ENCODE measurements around the gene ENOX2.
"Not testable (repeated sequence)": the region's sequence is repeated elsewhere in the genome, so short reads cannot be mapped to it uniquely, and the experiment has no call there.

The ENOX2 gene

DNA sequence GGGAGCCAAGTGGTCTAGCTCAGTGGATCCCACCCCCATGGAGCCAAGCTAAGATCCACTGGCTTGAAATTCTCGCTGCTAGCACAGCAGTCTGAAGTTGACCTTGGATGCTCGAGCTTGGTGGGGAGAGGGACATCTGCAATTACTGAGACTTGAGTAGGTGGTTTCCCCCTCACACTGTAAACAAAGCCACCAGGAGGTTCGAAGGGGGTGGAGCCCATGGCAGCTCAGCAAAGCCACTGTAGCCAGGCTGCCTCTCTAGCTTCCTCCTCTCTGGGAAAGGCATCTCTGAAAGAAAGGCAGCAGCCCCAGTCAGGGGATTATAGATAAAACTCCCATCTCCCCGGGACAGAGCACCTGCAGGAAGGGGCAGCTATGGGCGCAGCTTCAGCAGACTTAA lies 89.1 kb downstream of the ENOX2 start:
- not testable (repeated sequence) for DNase-seq

DNA sequence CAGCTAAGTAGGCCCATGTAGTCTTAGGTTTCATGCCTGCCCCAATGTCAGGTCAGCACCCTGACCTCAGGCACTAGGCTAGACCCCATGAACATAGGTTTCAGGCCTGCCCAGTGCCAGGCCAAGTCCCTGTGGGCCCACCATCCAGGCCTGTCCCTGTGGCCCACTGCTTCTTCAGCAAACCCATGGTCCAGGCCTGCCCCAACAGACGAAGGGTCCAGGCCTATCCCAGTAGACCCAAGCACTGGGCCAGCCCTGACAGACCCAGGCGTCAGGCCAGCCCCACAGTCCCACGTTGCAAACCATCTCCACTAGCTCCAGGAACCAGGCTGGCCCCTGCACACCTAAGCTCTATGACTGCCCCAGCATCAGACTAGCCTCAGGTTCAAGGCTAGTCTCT lies 92.4 kb downstream of the ENOX2 start:
- no peak for DNase-seq

DNA sequence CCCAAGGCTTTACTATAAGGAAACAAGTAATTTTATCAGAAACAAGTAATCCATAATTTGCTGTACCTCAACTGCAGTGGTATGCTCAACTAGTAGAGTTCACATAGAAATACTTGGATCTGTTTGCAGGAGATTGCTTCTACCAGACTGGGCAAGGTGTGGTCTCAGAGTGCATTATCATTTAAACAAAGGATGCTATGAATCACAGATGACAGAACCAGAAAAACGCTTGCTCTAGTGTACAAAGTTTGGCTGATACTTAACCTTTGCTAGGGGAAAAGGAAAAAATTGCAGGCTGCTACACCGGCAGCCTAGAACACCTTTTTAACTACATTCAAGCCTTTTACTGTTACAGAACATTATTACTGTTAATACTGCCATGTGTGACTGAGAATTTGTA lies 97.1 kb downstream of the ENOX2 start:
- DNase-seq, result no peak

DNA sequence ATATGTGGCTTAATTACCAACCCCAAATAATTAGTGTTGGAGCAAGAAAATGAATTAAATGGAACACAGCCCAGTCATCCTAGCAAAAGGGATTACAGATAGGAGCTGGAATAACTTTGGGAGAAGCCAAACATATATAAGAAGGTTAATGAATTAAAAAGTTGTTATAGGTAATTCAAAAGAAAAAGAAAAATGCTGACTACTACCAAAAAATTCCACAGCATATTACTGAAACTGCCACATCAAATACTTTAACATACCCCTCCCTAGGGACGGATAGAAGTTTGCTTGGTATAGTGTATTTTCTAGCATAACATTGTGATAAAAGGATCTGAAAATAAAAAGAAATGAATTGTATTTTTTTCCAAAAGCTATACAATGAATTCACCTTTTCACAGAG lies 99.5 kb downstream of the ENOX2 start:
- DNase-seq, result no peak

DNA sequence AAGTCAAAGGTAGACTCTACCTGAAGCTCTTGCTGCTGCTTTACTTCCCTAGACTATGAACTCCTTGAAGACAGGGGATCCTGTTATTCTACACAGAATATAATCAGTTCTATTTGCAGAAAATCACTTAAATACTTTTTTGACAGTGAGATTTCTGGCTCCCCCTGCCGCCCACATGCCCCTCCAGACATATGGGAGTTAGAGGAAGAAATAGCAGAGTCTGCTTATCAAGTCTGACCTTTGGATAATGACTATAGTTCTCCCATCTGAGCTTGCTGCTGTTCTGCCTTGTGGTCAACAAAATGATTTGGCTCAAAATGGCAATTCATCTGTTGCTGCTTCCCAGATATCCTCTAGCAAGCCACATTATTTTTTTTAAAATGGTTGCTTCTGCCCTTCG lies 101.1 kb downstream of the ENOX2 start:
- no peak for DNase-seq

DNA sequence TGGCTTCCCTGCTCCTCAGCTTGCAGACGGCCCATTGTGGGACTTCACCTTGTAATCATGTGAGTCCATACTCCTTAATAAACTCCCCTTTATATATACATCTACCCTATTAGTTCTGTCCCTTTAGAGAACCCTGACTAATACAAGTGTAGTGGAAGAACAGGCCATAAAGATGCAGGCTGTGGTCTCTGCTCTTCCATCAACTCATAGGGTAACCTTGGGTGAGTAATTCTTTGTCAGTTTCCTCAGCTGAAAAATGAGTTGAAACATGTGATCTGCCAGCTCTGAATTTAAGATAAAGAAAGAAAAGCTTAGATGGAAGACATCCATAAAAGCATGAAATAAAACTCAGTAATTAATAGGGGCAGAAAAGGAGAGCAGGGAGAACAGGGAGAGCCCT lies 103.6 kb downstream of the ENOX2 start:
- DNase-seq, result no peak

DNA sequence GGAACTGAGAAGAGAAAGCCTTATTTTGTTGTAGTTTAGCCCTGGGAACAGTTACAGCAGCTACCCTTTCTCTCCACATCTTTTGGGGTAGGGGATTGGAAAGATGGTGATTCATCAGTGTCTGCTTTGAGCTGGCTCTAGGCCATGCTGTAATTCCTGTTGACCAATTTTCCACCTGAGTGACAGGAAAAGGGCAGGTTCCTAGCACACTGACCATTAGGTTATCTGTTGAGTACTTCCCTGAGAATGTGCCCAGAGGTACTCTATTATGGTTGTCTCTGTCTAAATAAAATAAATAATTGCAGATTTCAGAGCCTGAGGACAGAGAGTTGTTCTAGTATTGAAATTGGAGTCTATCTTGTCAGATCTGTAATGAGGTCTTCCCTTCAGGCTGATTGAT lies 109.0 kb downstream of the ENOX2 start:
- no peak for DNase-seq

DNA sequence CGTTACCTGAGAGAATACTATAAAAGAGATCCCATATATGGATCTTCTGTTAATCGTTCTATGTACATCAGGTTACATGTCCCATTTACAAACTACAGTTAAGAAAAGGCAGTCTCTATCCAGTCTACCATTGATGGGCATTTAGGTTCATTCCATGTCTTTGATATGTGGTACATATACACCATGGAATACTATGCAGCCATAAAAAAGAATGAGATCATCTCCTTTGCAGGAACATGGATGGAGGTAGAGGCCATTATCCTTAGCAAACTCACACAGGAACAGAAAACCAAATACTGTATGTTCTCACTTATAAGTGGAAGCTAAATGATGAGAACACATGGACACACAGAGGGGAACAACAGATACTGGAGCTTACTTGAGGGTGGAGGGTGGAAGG lies 111.1 kb downstream of the ENOX2 start:
- DNase-seq, result not testable (repeated sequence)

DNA sequence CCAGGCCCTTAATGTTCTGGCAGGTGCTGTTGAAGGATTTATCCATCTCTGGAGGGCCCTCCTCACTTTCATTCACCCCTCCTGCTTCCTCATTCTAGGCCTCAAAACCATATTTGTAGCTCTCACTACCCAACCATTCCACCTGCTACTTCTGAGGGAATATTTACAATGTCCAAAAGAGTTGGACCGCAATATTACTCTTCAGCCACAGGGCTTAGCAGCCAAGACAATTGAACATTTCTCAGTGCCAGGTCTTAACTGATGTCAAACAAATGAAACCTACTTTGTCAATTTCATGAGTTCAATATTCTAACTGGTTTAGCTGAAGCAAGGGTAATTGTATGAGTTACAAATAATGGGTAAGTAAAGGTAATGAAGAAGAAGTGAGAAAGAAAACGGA lies 113.2 kb downstream of the ENOX2 start:
- DNase-seq, result no peak

DNA sequence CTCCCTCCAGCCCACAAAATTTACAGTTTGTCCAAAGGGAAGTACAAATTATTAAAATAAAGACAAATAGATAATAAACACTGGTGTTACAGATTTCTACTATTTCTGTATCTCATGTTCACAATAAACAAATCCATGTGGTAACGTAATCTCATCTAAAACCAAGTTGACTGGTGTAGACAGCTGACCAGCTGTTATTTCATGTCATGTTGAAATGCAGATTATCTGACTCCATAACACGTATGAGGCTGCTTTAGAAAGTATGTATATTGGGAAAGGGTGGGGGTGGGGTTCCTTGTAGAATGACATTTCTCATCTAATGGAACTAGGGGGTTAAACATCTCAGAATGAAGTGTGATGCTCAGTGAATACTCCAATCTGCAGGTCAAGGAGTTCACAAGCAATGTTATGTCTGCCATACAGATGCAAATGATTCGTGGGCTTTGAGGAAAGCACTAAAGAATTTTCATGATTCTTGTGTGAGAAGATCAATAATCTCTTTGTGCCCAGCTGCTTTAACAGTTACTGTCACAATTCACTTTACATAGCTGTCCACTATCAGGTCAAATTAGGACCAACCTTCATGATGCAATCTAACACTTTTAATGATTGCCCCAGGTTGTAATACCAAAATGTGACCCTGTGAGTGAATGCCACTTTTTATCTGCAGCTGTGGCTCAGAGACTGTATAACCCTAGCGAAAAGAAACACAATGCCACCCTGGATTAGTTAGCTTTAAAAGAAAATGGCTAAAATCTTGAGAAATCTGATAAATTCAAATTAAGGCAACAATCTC lies 114.0 kb downstream of the ENOX2 start:
- DNase-seq, result no peak

DNA sequence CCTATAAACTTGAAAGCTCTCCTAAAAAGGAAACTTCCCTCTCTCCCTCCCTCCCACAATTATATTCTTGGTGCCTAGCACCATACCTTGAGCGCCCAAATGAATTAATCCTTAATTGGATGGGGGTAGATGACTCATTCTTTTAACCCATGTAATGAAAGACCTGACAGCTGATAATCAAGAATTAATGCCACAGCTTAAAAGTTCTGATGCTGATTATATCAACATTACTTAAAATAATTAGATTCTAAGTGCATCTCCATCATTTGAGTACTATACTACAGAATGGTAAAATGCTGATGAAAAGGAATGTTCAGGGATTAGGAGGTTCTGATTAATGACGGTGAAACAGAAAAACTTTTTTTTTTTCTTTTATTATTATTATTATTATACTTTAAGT lies 117.0 kb downstream of the ENOX2 start:
- no peak for DNase-seq

DNA sequence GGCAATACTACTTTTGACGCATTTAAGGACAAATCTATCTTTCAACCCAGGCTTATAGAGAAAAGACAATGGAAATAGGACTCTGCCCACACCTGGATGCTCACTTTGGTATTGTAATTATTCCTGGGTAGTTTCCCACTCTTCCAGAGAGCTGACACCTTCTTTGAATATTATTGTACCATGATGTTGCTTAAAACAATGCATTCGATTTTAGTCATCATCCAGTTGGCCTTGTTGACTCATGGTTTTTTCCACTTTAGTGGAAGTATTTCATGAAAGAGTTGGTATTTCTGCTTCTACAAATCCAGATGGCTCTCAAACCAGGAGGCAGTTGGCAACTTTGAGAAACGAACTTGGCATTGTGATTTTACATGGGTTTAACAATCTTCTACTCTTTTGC lies 124.2 kb downstream of the ENOX2 start:
- DNase-seq, result no peak

DNA sequence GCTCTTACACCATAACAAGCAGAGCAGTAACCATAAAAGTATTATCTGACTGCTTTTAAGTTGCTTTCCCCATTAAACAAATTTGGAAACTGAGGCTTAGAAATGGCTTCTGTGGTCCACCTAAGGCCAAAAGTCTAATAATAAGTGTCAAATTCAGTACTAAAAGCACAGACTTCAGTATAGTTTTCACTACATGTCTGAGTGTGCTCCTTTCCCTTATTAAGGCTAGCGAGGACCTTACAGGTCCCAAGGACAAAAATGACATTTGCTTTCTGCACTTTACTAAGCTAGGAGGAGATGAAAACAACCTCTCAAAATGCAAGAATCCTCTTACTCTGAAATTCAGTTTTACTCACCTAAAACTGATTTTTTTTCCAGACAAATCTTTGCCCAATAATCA lies 127.2 kb downstream of the ENOX2 start:
- DNase-seq, result no peak

DNA sequence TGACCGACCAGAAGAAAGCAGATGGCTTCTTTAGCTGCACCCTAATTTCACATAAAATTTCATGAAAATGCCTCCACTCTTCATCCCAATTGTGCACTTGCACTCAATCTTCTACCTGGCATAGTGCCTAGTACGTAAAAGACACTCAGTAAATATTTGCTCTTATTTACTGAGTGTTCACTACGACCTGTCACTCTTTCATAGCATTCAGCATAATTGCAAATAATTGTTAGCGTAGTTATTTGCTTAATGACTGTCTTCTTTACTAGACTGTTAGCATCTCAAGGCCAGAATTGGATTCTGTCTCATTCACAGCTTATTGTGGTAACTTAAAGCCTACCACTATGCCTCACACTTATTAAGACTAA lies 130.2 kb downstream of the ENOX2 start:
- DNase-seq, result peak; percentile 53

DNA sequence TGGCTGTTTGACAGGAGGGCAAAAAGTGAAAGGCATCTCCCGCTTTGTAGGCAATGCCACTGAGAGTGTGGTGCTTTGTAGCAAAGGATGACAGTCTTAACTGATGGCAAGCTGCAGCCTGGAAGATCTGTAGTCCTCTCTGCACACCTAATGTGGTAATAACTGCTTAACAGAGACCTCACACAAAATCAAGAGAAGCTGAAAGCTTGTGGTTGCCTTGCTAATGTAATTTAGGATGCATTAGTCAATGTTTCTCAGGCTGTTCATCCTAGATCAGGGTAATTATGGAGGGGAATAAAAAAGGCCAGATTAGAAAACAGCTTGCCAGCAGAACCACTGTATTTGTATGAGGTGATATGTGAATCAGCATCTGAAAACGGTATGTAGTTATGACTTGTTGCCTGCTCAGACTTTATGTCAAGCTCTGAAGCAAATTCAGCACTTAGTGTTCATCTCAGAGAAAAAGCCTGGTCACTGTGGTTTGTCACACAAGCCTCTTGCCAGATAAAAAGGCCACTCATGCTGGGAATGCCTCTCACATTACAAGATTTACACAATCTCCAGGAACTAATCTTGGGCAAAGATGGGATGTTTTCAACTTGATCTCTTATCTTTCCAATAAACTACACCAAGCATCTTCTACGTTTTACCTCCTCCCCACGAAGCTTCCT lies 130.8 kb downstream of the ENOX2 start:
- DNase-seq, result no peak

DNA sequence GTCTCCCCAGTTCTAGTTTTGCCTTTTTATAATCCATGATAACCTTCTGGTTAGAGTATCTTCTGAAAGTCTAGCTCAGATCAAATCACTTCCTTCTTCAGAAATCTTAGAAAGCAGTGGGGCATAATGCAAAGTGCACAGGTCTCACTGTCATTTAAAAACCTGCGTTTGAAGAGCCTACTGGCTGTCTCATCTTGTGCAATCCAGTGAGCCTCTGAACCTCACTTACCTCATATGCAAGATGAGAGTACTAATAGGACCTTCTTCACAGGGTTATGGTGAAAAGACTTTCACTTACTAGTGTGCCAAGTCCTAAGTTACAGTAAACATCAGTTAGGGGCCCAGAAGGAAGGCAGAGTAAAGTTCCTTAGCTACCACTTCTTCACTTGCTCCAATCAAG lies 131.4 kb downstream of the ENOX2 start:
- no peak for DNase-seq

DNA sequence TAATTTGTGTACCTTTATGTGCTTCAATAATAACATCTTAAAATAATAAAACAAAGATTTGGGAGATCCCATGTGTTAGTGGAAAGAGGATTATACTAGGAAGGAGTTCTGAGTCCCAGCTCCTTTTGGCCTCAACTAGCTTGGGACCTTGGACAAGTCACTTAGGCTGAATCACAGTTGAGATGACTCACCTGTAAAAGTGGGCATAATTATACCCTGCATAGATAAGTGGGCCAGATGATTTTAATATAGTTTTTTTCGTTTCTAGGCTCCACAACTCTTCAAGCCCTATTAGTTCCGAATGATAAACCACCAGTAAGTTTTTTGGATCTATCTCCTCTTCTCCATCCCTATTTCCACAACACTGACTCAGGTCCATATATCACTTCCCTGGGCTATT lies 131.8 kb downstream of the ENOX2 start:
- no peak for DNase-seq

DNA sequence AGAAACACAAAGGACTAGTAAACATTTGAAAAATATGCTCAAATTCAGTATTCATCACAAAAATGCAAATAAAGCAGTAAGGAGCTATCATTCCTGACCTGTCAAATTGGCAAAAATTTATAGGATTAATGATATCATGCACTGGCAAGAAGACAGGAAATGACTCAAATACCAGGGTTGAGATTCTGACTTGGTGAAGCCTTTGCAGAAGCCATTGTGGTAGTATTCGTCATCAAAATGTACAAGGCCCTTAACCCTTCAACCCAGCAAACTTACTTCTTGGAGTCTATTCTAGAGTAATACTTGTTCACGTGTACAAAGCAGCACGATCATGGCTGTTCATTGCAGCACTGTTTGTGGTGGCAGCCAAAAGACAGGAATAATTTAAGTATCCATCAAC lies 132.4 kb downstream of the ENOX2 start:
- DNase-seq, result no peak

DNA sequence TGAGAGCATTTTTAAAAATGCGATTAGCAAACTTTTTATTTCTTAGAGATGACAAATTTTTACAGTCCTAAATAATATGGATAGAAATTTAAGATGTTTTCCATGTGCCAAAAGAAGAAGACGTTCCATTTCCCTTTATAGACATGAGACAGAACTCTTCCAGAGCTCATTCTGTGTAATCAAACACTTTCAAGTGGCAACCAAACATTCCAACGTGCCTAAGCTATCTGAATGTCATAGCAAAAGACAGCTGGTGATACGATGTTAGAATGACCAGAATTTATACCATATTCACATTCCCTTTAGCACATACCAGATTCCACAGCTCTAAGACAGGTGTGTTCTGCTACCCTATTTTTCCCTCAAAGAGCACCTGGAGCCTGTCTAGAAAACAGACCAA lies 133.2 kb downstream of the ENOX2 start:
- no peak for DNase-seq

DNA sequence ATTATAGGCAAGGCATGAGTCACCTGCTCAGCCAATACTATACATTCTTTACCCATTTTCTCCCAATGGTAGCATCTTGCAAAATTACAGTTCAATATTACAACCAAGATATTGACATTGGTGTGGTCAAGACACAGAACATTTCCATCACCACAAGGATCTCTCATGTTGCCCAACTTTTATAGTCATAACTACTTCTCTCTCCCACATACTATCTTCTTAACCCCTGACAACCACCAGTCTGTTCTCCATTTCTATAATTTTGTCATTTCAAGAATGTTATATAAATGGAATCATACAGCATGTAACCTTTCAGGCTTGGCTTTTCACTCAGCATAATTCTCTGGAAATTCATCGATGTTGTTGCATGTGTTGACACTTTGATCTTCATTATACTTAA lies 144.9 kb downstream of the ENOX2 start:
- DNase-seq, result no peak

DNA sequence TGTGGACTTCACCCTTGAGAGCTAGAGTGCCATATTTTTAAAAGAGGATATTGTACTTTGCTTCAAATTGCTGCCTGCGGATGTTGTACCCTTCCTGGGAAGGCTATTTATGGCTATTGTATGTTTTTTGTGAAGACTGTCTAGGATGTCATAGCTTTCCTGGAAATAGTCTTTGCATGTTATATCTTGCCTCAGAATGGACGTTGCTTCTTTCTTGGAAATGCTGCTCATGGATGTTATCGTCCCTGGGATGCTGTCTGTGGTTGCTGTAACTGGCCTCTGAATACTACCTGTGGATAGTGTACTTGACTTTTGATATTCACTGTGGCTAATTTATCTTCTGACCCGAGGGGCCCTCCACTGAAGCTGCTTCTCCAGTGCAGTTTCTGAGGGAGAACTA lies 146.8 kb downstream of the ENOX2 start:
- no peak for DNase-seq

DNA sequence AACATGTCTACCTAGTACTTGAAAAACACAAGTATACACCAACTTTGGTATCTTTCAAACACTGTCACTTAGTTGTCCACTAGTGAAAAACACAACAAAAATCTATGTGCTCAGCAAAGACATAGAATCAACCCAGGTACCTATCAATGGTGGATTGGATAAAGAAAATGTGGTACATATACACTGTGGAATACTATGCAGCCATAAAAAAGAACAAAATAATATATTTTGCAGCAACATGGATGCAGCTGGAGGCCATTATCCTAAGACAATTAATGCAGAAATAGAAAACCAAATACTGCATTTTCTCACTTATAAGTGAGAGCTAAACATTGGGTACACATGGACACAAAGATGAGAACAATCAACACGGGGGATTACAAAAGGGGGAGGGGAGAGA lies 148.7 kb downstream of the ENOX2 start:
- no peak for DNase-seq

DNA sequence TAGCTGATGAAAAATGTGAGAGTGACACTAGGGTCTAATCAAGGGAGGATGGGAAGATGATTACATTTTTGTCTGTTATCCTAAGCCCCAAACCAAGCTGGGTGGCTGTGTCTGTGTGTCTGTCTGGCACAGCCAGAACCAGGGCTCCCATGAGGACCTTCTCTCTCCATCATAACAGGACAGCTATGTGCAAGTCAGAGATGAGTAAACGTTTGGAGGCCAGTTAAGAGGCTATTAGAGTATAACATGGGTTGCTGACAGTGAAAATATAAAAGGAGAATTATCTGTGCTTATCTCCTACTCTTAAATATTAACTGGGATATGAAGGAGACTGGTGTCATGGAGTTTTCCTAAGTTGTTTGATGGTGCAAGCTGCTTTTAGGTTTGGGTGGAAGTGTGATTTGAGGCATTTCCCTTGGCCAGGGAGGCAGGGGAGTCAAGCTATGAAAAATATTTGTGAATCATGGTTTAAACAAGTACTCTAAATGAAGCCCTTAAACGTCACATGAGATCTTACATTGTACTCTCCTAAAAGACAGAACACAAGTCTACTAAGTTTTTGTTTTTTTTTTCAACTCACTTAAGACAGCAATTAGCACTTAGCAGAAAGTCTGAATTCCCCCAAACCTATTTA lies 156.2 kb downstream of the ENOX2 start:
- DNase-seq, result no peak

DNA sequence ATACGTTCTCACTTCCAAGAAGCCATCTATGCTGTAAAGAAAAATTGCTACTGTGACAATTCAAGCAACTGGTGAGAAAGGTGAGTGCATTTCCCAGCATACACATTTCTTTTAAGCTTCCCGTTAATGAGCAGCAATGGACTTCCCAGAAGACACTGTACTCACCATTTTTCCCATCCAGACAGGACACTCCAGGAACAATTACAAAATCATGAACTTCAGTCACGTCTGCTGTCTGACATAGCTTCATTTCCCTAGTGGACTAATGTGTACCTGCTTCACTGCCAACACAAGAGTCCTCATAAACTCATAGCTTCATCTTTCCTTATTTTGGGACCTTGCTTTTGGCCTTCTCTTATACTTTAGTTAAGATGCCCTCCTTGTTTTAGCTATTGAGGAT lies 156.9 kb downstream of the ENOX2 start:
- DNase-seq, result no peak

DNA sequence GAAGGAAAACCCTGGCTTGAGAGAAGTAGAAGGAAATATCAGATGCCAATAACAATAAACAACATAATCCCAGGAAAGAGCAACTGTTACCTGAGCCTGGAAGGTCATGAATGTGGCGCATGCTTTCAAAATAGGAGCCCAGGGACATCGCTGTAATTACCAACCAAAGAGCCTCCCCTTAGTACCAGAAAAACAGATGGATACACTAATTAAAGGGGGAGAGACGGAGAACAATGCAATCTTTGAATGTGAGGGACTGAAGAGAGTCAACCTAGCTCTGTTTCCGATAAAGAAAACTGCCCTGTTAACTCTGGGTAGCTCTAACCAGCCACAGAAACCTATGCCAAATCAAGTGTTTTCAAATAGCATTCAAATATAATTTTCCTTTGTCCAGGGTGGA lies 161.4 kb downstream of the ENOX2 start:
- no peak for DNase-seq

Data from COR-L47 (cell line).